PC-3 (cell line): ENCODE measurements around the gene FILIP1L.

Experiments
- CTCF ChIP-seq: fragments of 300-600 bp; sonication (generic); conservative IDR thresholded peaks from 2 replicates; pipeline ENCODE4 v1.5.1; 2017; ENCODE audit warnings: antibody characterized with exemption, low read depth, mild to moderate bottlenecking, low read length
- EZH2phosphoT487 ChIP-seq: fragments of 300-600 bp; sonication (generic); IDR thresholded peaks from 2 replicates; pipeline ENCODE4 v1.6.1; 2018; ENCODE audit warnings: mild to moderate bottlenecking, antibody characterized with exemption, low read length, borderline replicate concordance

- TF ChIP-seq CTCF (no peak), EZH2phosphoT487 (no peak)
These were observed 158.3 kb downstream of the FILIP1L start for GRCh38 chr3:99955773-99956562.
